Neural cell (in vitro differentiated cells): ENCODE measurements around the gene CPZ. TPM values are rescaled to one million over a fixed set of nuclear protein-coding genes. Genes with fewer than 3 reads are reported as not detected.

Experiments used
- H2AFZ ChIP-seq: fragments of 200-600, 300-800 bp; sonication (generic), shearing (Covaris generic); 2 replicates; pipeline ENCODE4 v1.6.0; 2014; ENCODE audit warnings: low read depth, mild to moderate bottlenecking, antibody characterized with exemption, low read length, moderate library complexity
- H3F3A ChIP-seq: fragments of 200-600 bp; shearing (Covaris generic); 2 replicates; pipeline ENCODE4 v1.6.1; 2016; ENCODE audit warnings: mild to moderate bottlenecking, moderate library complexity, mixed read lengths, antibody characterized with exemption, low read length; ENCODE audit not compliant: insufficient read depth, poor library complexity, severe bottlenecking
- H3K27ac ChIP-seq: fragments of 200-600, 300-800 bp; sonication (generic), shearing (Covaris generic); 2 replicates; pipeline ENCODE4 v1.5.1; 2014; ENCODE audit warnings: mild to moderate bottlenecking, low read length, moderate library complexity
- H3K27me3 ChIP-seq: fragments of 300-800, 200-600 bp; sonication (generic), shearing (Covaris generic); 2 replicates; pipeline ENCODE4 v1.6.0; 2014; ENCODE audit warnings: mild to moderate bottlenecking, low read depth, low read length, moderate library complexity; ENCODE audit not compliant: insufficient read depth
- H3K36me3 ChIP-seq: fragments of 300-800, 200-600 bp; sonication (generic), shearing (Covaris generic); 2 replicates; pipeline ENCODE4 v1.5.1; 2014; ENCODE audit warnings: mild to moderate bottlenecking, antibody characterized with exemption, low read length, moderate library complexity; ENCODE audit not compliant: insufficient read depth
- H3K4me2 ChIP-seq: fragments of 300-800, 200-600 bp; sonication (generic), shearing (Covaris generic); 2 replicates; pipeline ENCODE4 v1.6.0; 2014; ENCODE audit warnings: mild to moderate bottlenecking, low read length
- H3K4me3 ChIP-seq: fragments of 300-800, 200-600 bp; sonication (generic), shearing (Covaris generic); 2 replicates; pipeline ENCODE4 v1.5.1; 2014; ENCODE audit warnings: mild to moderate bottlenecking, low read length, moderate library complexity
- H3K79me2 ChIP-seq: fragments of 200-600 bp; shearing (Covaris generic); replicated peaks from 2 replicates; pipeline ENCODE4 v1.6.0; 2014; ENCODE audit warnings: mild to moderate bottlenecking, low read length, moderate library complexity; ENCODE audit not compliant: insufficient read depth
- H3K9ac ChIP-seq: fragments of 300-800, 200-600 bp; sonication (generic), shearing (Covaris generic); 2 replicates; pipeline ENCODE4 v1.6.1; 2016; ENCODE audit warnings: mild to moderate bottlenecking, low read length, mixed read lengths
- H3K9me2 ChIP-seq: fragments of 200-600 bp; shearing (Covaris generic); 2 replicates; pipeline ENCODE4 v1.6.1; 2016; ENCODE audit warnings: mild to moderate bottlenecking, low read length, mixed read lengths; ENCODE audit not compliant: insufficient read depth
- H3K9me3 ChIP-seq: fragments of 200-600, 300-800 bp; sonication (generic), shearing (Covaris generic); 2 replicates; pipeline ENCODE4 v1.6.1; 2016; ENCODE audit warnings: mild to moderate bottlenecking, mixed run types, low read length, moderate library complexity, mixed read lengths
- H4K20me1 ChIP-seq: fragments of 200-600 bp; shearing (Covaris generic); 2 replicates; pipeline ENCODE4 v1.6.1; 2016; ENCODE audit warnings: mild to moderate bottlenecking, mixed run types; ENCODE audit not compliant: insufficient read depth
- EP300 ChIP-seq: fragments of 450-650 bp; conservative IDR thresholded peaks from 2 replicates; pipeline ENCODE4 v1.6.1; 2014; ENCODE audit warnings: antibody characterized with exemption, mild to moderate bottlenecking, moderate library complexity; ENCODE audit not compliant: poor library complexity, severe bottlenecking
- EZH2 ChIP-seq: fragments of 200-600, 300-800 bp; shearing (Covaris generic), sonication (generic); IDR thresholded peaks from 2 replicates; pipeline ENCODE4 v1.6.1; 2014; ENCODE audit warnings: antibody characterized with exemption, low read length, borderline replicate concordance, mild to moderate bottlenecking; ENCODE audit not compliant: insufficient read depth, poor library complexity, severe bottlenecking
- MXI1 ChIP-seq: fragments of 450-650 bp; conservative IDR thresholded peaks from 2 replicates; pipeline ENCODE4 v1.6.1; 2014; ENCODE audit warnings: antibody characterized with exemption, mild to moderate bottlenecking; ENCODE audit not compliant: poor library complexity, severe bottlenecking
- POLR2AphosphoS5 ChIP-seq: IDR thresholded peaks from 2 replicates; pipeline ENCODE4 v1.6.1; 2012
- RAD21 ChIP-seq: fragments of 450-650 bp; conservative IDR thresholded peaks from 2 replicates; pipeline ENCODE4 v1.6.1; 2014; ENCODE audit warnings: antibody characterized with exemption, mild to moderate bottlenecking, moderate library complexity
- SMC3 ChIP-seq: fragments of 450-650 bp; conservative IDR thresholded peaks from 2 replicates; pipeline ENCODE4 v1.6.1; 2014; ENCODE audit warnings: antibody characterized with exemption, mild to moderate bottlenecking, moderate library complexity; ENCODE audit not compliant: poor library complexity
- TAF1 ChIP-seq: IDR thresholded peaks from 2 replicates; pipeline ENCODE4 v1.6.1; 2012; ENCODE audit warnings: low read depth
- polyA plus RNA-seq: library from polyadenylated mRNA; depleted of rRNA; stranded (reverse); fragments of >200 nt; gene quantifications from 2 replicates; pipeline ENCODE4 v1.2.3, GENCODE V29; 2014
- TF ChIP-seq, protein P1 (sequence below): fragments of 450-650 bp; IDR thresholded peaks from 2 replicates; pipeline ENCODE4 v1.5.1; 2014; ENCODE audit warnings: antibody characterized with exemption, mild to moderate bottlenecking, moderate library complexity; ENCODE audit not compliant: poor library complexity, severe bottlenecking
- TF ChIP-seq, protein P2 (sequence below): IDR thresholded peaks from 2 replicates; pipeline ENCODE4 v1.6.1; 2012; ENCODE audit warnings: borderline replicate concordance

Gene CPZ
- polyA plus RNA-seq, 1 donor from 2014 or later = not detected

DNA sequence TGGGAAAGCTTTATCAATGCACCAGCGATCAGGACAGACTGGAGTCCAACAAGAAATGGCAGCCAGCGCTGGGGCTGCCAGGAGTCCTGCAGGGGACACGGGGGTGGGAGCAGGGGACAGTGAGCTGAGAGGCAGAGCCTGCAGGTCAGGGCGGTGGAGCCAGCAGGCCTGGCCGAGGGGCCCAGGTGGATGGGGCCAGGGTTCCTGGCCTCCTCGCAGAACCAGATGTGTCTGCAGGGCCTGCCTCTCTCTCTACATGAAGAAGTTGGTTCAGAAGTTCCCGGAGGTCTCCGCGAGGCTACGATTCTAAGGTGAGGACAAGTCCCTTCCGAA is 63.6 kb downstream of the CPZ start:
- no peaks in the 10 kb centered on the region for H3K27me3 ChIP-seq
- no peak overlapping the region for H3K27ac ChIP-seq
- H2AFZ ChIP-seq = no peak overlapping the region
- no peaks in the 10 kb centered on the region for H3K9me3 ChIP-seq
- H3K36me3 ChIP-seq = no peaks in the 10 kb centered on the region
- no peaks in the 10 kb centered on the region for H3K9me2 ChIP-seq
- TF ChIP-seq POLR2AphosphoS5 = no peak
- no peak for TF ChIP-seq EZH2
- TF ChIP-seq, protein P1, sequence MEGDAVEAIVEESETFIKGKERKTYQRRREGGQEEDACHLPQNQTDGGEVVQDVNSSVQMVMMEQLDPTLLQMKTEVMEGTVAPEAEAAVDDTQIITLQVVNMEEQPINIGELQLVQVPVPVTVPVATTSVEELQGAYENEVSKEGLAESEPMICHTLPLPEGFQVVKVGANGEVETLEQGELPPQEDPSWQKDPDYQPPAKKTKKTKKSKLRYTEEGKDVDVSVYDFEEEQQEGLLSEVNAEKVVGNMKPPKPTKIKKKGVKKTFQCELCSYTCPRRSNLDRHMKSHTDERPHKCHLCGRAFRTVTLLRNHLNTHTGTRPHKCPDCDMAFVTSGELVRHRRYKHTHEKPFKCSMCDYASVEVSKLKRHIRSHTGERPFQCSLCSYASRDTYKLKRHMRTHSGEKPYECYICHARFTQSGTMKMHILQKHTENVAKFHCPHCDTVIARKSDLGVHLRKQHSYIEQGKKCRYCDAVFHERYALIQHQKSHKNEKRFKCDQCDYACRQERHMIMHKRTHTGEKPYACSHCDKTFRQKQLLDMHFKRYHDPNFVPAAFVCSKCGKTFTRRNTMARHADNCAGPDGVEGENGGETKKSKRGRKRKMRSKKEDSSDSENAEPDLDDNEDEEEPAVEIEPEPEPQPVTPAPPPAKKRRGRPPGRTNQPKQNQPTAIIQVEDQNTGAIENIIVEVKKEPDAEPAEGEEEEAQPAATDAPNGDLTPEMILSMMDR = no peak
- TF ChIP-seq, protein P2, sequence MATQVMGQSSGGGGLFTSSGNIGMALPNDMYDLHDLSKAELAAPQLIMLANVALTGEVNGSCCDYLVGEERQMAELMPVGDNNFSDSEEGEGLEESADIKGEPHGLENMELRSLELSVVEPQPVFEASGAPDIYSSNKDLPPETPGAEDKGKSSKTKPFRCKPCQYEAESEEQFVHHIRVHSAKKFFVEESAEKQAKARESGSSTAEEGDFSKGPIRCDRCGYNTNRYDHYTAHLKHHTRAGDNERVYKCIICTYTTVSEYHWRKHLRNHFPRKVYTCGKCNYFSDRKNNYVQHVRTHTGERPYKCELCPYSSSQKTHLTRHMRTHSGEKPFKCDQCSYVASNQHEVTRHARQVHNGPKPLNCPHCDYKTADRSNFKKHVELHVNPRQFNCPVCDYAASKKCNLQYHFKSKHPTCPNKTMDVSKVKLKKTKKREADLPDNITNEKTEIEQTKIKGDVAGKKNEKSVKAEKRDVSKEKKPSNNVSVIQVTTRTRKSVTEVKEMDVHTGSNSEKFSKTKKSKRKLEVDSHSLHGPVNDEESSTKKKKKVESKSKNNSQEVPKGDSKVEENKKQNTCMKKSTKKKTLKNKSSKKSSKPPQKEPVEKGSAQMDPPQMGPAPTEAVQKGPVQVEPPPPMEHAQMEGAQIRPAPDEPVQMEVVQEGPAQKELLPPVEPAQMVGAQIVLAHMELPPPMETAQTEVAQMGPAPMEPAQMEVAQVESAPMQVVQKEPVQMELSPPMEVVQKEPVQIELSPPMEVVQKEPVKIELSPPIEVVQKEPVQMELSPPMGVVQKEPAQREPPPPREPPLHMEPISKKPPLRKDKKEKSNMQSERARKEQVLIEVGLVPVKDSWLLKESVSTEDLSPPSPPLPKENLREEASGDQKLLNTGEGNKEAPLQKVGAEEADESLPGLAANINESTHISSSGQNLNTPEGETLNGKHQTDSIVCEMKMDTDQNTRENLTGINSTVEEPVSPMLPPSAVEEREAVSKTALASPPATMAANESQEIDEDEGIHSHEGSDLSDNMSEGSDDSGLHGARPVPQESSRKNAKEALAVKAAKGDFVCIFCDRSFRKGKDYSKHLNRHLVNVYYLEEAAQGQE = no peak
- no peak for TF ChIP-seq TAF1
- no peak for TF ChIP-seq RAD21
- no peak for TF ChIP-seq SMC3
- no peak for TF ChIP-seq EP300
- no peak for TF ChIP-seq MXI1
- no peak overlapping the region for H3K9ac ChIP-seq
- no peak overlapping the region for H3K4me3 ChIP-seq
- H3K79me2 ChIP-seq = no peaks in the 10 kb centered on the region
- H3F3A ChIP-seq = no peaks in the 10 kb centered on the region
- no peak overlapping the region for H3K4me2 ChIP-seq
- H4K20me1 ChIP-seq = no peaks in the 10 kb centered on the region

DNA sequence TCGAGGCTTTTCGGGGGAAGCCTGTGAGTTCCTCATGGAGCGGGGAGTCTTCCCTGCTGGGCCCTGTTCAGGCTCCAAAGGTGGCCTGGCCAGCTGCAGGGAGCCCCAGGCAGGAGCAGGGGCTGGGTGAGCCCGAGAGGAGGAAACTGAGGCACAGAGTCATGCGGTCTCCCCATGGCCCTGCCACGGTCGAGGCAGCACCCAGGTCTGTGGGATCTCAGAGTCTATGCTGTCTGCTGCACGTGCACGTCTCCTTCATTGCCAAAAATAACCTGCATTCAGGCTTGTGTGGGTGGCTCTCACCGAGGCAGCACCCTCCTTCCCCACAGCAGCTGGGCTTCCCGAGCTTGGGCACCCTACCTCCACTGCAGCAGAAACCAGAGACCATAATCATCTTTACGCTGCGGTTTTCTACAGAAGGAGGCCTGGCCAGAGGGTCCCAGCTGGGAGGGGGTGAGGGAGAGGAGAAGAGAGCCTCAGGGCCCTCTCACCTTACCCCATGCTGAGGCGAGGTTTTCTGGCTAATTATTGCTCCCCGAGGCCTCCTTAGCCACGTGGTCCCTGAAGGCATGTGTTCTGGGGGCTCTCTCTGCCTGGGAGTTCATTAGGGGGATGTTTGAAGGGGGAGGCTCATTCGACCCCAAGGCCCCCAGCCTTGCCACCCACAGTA is 64.3 kb downstream of the CPZ start:
- no peaks in the 10 kb centered on the region for H3K9me3 ChIP-seq
- H3K27me3 ChIP-seq = no peaks in the 10 kb centered on the region
- no peak overlapping the region for H2AFZ ChIP-seq
- H3K4me3 ChIP-seq = no peak overlapping the region
- no peaks in the 10 kb centered on the region for H3F3A ChIP-seq
- no peak for TF ChIP-seq MXI1
- no peak for TF ChIP-seq TAF1
- TF ChIP-seq RAD21 = no peak
- TF ChIP-seq, protein P1 = no peak
- TF ChIP-seq POLR2AphosphoS5 = no peak
- TF ChIP-seq EZH2 = no peak
- TF ChIP-seq SMC3 = no peak
- TF ChIP-seq EP300 = no peak
- TF ChIP-seq, protein P2 = no peak
- H3K27ac ChIP-seq = no peak overlapping the region
- H3K9ac ChIP-seq = no peak overlapping the region
- H4K20me1 ChIP-seq = no peaks in the 10 kb centered on the region
- no peak overlapping the region for H3K4me2 ChIP-seq
- H3K79me2 ChIP-seq = no peaks in the 10 kb centered on the region
- no peaks in the 10 kb centered on the region for H3K36me3 ChIP-seq
- no peaks in the 10 kb centered on the region for H3K9me2 ChIP-seq
